NCI-H82 treated with DMSO at 0.1 percent for 48 hours (cell line): ENCODE results near the gene C9orf78.
A peak's percentile ranks its signal among the peaks of the same experiment; 100 is the strongest.
"Not testable (repeated sequence)": the region's sequence is repeated elsewhere in the genome, so short reads cannot be mapped to it uniquely, and the experiment has no call there.

Experiments used
- DNase-seq: peaks from one replicate; lab custom pipeline; 2025; ENCODE audit not compliant: unreplicated experiment; lab: John Stamatoyannopoulos, UW

Gene C9orf78

GRCh38 chr9:129813661-129814060, 21.4 kb downstream of the C9orf78 start:
- DNase-seq: no peak

GRCh38 chr9:129812385-129812784, 22.7 kb downstream of the C9orf78 start:
- no peak for DNase-seq

GRCh38 chr9:129811967-129812363, 23.1 kb downstream of the C9orf78 start:
- peak; percentile 92 for DNase-seq

GRCh38 chr9:129810788-129811187, 24.3 kb downstream of the C9orf78 start:
- no peak for DNase-seq

- DNase-seq: no peak
These were observed 25.0 kb downstream of the C9orf78 start for GRCh38 chr9:129810116-129810515.

GRCh38 chr9:129809346-129809745, 25.7 kb downstream of the C9orf78 start:
- no peak for DNase-seq

- DNase-seq: no peak
These were observed 29.0 kb downstream of the C9orf78 start for GRCh38 chr9:129806061-129806460.

- no peak for DNase-seq
These were observed 31.4 kb downstream of the C9orf78 start for GRCh38 chr9:129803676-129804060.

GRCh38 chr9:129802833-129803675, 32.0 kb downstream of the C9orf78 start, which contains the start of gene TOR1B:
Gene TOR1B, plus strand, starts transcription at chr9:129803184. Its CDS starts 29 bp downstream, at chr9:129803213.
- DNase-seq: peak; percentile 60

- DNase-seq: no peak
These were observed 33.6 kb downstream of the C9orf78 start for GRCh38 chr9:129801504-129801903.

- no peak for DNase-seq
These were observed 36.1 kb downstream of the C9orf78 start for GRCh38 chr9:129798973-129799372.

GRCh38 chr9:129796029-129796428, 39.0 kb downstream of the C9orf78 start:
- DNase-seq: not testable (repeated sequence)

GRCh38 chr9:129794549-129794948, 40.5 kb downstream of the C9orf78 start:
- DNase-seq: no peak

GRCh38 chr9:129786481-129786880, 48.6 kb downstream of the C9orf78 start:
- DNase-seq: no peak

GRCh38 chr9:129785866-129786265, 49.2 kb downstream of the C9orf78 start:
- no peak for DNase-seq

GRCh38 chr9:129784970-129785369, 50.1 kb downstream of the C9orf78 start:
- DNase-seq: not testable (repeated sequence)

- DNase-seq: peak; percentile 29
These were observed 51.3 kb downstream of the C9orf78 start for GRCh38 chr9:129783516-129784361.

GRCh38 chr9:129781981-129782380, 53.1 kb downstream of the C9orf78 start:
- no peak for DNase-seq

GRCh38 chr9:129781131-129781530, 53.9 kb downstream of the C9orf78 start:
- no peak for DNase-seq

GRCh38 chr9:129779560-129780190, 55.4 kb downstream of the C9orf78 start:
- DNase-seq: no peak

GRCh38 chr9:129778469-129778868, 56.6 kb downstream of the C9orf78 start:
- DNase-seq: no peak
